Cardiac fibroblast (primary cell): Measurements from ENCODE around the gene ENTREP1.

Experiments used
- DNase-seq, 2 donors: peaks; one replicate each; pipeline versions ENCODE4 v3.0.0 to v3.0.0-alpha.2; 2010; ENCODE audit warnings: low read depth in 2 of 2
- H3K4me3 ChIP-seq, 2 donors: replicated peaks in 1 of 2; 1 replicate in 1 of 2; 2 replicates in 1 of 2; pipeline ENCODE4 v1.5.1; 2011; ENCODE audit warnings: low read depth in 2 of 2, low read length in 2 of 2, mild to moderate bottlenecking in 2 of 2, moderate library complexity in 1 of 2
- TF ChIP-seq, protein P1 (sequence below): IDR thresholded peaks from one replicate; pipeline ENCODE4 v1.5.1; 2011; ENCODE audit warnings: low read depth, mild to moderate bottlenecking, low read length, inconsistent platforms

ENTREP1 gene

GRCh38 chr9:69420611-69421270 is 95.7 kb downstream of the ENTREP1 start:
- no peak overlapping the region for H3K4me3 ChIP-seq
- TF ChIP-seq, protein P1, sequence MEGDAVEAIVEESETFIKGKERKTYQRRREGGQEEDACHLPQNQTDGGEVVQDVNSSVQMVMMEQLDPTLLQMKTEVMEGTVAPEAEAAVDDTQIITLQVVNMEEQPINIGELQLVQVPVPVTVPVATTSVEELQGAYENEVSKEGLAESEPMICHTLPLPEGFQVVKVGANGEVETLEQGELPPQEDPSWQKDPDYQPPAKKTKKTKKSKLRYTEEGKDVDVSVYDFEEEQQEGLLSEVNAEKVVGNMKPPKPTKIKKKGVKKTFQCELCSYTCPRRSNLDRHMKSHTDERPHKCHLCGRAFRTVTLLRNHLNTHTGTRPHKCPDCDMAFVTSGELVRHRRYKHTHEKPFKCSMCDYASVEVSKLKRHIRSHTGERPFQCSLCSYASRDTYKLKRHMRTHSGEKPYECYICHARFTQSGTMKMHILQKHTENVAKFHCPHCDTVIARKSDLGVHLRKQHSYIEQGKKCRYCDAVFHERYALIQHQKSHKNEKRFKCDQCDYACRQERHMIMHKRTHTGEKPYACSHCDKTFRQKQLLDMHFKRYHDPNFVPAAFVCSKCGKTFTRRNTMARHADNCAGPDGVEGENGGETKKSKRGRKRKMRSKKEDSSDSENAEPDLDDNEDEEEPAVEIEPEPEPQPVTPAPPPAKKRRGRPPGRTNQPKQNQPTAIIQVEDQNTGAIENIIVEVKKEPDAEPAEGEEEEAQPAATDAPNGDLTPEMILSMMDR: no peak
- no peak for DNase-seq

GRCh38 chr9:69421908-69422801 is 97.1 kb downstream of the ENTREP1 start:
- H3K4me3 ChIP-seq: no peak overlapping the region
- peak; percentile 71 to 76 for DNase-seq
- TF ChIP-seq, protein P1: peak; percentile 67

- TF ChIP-seq, protein P1: no peak
- no peak for DNase-seq
- no peak overlapping the region for H3K4me3 ChIP-seq
Measured at GRCh38 chr9:69425136-69425801, 100.3 kb downstream of the ENTREP1 start.

- no peak for DNase-seq
- H3K4me3 ChIP-seq: no peak overlapping the region
- TF ChIP-seq, protein P1: no peak
Measured at GRCh38 chr9:69427286-69427685, 102.3 kb downstream of the ENTREP1 start.

GRCh38 chr9:69428017-69428785 is 103.2 kb downstream of the ENTREP1 start:
- H3K4me3 ChIP-seq: no peak overlapping the region
- no peak for DNase-seq
- TF ChIP-seq, protein P1: no peak

- DNase-seq: no peak
- TF ChIP-seq, protein P1: no peak
- no peak overlapping the region for H3K4me3 ChIP-seq
Measured at GRCh38 chr9:69429281-69429680, 104.3 kb downstream of the ENTREP1 start.
